GM12872 (cell line): ENCODE measurements around the gene STXBP4.

Experiments
- CTCF ChIP-seq: IDR thresholded peaks from 3 replicates; pipeline ENCODE4 v1.5.1; 2011; ENCODE audit warnings: low read depth, mild to moderate bottlenecking, low read length, moderate library complexity; ENCODE audit not compliant: insufficient read depth

STXBP4 gene

DNA sequence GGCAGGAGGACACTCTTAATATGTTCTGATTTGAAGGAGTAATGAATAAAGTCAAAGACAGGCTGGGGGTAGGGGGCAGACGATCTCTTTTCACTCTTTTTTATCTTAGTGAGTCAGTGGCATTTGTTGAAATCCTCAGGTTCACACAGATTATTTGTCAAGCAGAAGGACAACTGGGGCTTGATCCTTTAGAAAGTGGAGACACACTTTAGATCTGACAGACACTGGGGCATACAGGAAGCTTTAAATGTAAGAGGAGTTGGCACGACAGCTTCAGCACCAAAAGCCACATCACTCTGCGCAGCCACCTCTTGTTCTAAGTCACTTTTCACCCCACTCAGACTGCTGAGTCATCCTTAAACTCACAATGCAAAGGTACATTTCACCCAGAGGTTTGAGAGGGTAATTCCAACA is 121.5 kb downstream of the STXBP4 start:
- no peak for TF ChIP-seq CTCF

- no peak for TF ChIP-seq CTCF
Observed at GRCh38 chr17:55093353-55093752, 124.8 kb downstream of the STXBP4 start.

- no peak for TF ChIP-seq CTCF
Observed at GRCh38 chr17:55098765-55099164, 130.2 kb downstream of the STXBP4 start.

GRCh38 chr17:55110521-55110920 is 142.0 kb downstream of the STXBP4 start:
- TF ChIP-seq CTCF, result no peak

DNA sequence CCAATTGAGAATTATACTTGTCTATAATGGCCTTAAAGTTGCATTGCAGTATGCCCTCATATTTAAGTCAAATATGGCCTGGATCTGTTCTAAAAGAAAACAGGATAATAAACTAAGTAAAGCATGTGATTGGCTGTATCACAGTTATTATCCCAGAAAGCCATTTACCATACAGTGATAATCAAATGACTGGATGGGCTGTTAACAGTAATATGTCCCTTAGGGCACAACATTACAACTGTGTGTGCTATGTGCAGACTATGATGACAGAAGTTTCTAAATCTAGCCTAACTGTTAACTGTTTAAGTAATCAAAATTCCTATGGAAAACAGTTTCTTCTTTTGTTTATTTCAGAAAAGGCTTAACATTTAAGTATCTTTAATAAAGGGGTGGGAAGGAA is 145.7 kb downstream of the STXBP4 start:
- no peak for TF ChIP-seq CTCF

DNA sequence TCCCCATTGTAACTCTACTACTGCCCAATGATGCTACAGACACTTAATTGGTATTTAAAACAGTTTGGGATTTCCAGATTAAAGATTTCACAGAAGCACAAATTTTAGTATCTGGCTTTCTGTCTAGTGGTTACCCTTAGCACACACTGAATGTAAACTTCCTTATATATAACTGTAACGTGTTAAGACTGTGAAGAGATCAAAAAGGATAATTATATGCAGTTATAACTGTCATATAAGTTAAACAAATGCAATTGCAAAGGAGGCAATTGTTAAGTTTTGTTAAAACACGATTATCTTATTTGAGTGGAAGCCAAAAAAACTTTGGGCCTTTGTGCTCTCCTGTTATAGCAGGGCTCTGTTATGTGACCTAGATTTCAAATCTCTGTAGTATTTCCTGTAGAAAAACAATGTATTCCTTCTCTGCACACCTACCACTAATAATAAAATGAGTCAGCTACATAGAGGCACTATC is 147.9 kb downstream of the STXBP4 start:
- TF ChIP-seq CTCF, result no peak

DNA sequence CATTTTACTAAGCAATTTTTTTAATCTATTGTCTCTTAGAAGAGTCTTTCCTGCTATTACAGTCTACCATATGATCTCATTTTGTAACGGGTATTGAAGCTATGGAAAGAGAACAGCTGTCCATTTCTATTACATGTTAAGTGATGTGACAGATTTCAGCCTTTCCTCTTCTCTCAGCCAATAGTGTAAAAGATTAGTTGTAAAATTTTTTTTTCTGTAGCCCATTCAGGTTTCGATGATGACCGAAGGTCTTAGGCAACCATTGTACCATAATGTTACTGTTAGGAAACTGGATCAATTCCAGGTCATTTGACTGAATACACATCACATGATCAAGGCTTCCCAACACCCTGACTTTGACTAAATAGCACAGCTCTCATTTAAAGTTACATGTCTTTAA is 148.6 kb downstream of the STXBP4 start:
- no peak for TF ChIP-seq CTCF

- no peak for TF ChIP-seq CTCF
Observed at GRCh38 chr17:55120651-55121050, 152.1 kb downstream of the STXBP4 start.
